Measurements from ENCODE around the gene CA7. TPM values are rescaled to one million over a fixed set of nuclear protein-coding genes. Genes with fewer than 3 reads are reported as not detected.

CA7 gene
- total RNA-seq, 4 donors from 2014 or later: 0.19 TPM; not detected in 3

DNA sequence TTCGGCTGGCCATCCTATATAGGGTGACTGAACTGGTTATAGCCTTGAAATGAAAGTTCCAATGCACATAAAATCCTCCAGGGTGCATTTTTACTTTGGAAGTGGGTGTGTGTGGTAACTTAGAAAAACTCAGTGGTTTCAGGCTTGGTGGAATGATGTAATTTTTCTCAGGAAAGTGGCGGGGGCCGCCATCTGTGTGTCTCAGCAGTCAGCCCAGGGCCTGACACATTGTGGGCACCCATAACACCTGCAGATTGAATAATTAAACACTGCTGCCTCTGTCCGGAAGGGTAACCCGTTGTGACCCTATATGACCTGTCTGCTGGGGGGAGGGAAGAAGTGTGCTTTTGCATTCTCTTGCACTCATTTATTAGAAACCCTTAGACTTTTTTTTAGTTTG, 33.9 kb downstream of the CA7 start:
- H3K27me3 ChIP-seq: no peaks in the 10 kb centered on the region
- H3K36me3 ChIP-seq: no peaks in the 10 kb centered on the region
- no peak for TF ChIP-seq POLR2A (IDR thresholded peaks at IDR 0.05)
- TF ChIP-seq, protein P1, sequence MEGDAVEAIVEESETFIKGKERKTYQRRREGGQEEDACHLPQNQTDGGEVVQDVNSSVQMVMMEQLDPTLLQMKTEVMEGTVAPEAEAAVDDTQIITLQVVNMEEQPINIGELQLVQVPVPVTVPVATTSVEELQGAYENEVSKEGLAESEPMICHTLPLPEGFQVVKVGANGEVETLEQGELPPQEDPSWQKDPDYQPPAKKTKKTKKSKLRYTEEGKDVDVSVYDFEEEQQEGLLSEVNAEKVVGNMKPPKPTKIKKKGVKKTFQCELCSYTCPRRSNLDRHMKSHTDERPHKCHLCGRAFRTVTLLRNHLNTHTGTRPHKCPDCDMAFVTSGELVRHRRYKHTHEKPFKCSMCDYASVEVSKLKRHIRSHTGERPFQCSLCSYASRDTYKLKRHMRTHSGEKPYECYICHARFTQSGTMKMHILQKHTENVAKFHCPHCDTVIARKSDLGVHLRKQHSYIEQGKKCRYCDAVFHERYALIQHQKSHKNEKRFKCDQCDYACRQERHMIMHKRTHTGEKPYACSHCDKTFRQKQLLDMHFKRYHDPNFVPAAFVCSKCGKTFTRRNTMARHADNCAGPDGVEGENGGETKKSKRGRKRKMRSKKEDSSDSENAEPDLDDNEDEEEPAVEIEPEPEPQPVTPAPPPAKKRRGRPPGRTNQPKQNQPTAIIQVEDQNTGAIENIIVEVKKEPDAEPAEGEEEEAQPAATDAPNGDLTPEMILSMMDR (IDR thresholded peaks at IDR 0.05 in 4 of 5, conservative IDR thresholded peaks at IDR 0.05 in 1 of 5): no peak
- intact Hi-C loops (cut with DNase I; ENCODE audit: low total_unique reads) (loop anchor here (10.0 kb wide), 1 partner anchor 393 kb away; no protein-coding TSS in a partner anchor), in situ Hi-C loops (cut with MboI; ENCODE audit: low sequenced_read_pairs in 4 of 4) (no loop called here)
- DNase-seq: no peak
- H3K4me3 ChIP-seq: no peak overlapping the region
- ATAC-seq: no peak
- H3K9me3 ChIP-seq: no peaks in the 10 kb centered on the region
- peaks cover 9% of the 10 kb centered on the region in 2 donors for H3K4me1 ChIP-seq
- no peak overlapping the region for H3K27ac ChIP-seq

DNA sequence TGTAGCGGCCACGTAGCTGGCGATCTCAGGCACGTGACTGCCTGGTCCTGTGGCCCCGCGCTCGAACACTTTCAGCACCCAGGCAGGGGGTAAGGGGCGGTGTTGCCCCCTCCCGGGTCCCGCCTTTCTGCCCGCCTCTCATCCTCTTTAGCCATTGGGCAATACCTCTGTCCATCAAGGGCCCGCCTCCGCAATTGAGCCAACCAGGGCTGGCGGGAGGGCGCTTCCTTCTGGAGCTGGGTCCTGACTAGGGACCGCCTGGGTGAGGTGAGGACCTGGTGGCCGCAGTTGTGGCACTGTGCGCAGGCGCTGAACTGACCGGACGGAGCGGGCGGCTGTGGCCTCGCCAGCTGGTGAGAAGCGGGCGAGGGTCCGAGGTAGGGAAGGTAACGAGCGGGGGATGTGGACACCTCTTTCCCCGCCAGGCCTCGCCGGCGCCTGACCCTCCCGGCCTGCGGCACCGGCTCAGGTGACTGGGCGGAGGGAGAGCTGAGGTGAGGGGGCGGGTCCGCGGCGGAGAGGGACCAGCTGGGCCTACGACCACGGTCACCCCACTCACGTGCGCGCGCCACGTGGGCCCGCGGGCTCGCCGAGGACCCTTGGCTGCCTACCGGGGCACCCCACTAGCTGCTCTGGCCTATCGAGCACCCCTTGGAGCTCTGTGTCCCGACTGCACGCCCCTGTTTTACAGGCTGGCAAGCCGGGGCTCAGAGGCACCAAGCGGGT, 36.2 kb downstream of the CA7 start, which contains the start of gene PDP2:
PDP2 (plus strand) TSS at position 228 of the 726 bp plus-strand sequence. CDS start 3,770 bp downstream, outside the sequence.
- in situ Hi-C loops (cut with MboI; ENCODE audit: low sequenced_read_pairs in 4 of 4) (no loop called here), intact Hi-C loops (cut with DNase I; ENCODE audit: low total_unique reads) (no loop called here)
- peak; percentile 95 to 96 for ATAC-seq
- DNase-seq: peak; percentile 97
- TF ChIP-seq, protein P1 (IDR thresholded peaks at IDR 0.05 in 4 of 5, conservative IDR thresholded peaks at IDR 0.05 in 1 of 5): no peak
- TF ChIP-seq POLR2A (IDR thresholded peaks at IDR 0.05): peak; percentile 81 to 90
- peaks cover 9% of the 10 kb centered on the region in 2 donors for H3K4me1 ChIP-seq
- no peaks in the 10 kb centered on the region for H3K9me3 ChIP-seq
- H3K27me3 ChIP-seq: no peaks in the 10 kb centered on the region
- peaks cover 0 to 13% of the 10 kb centered on the region in 2 donors for H3K36me3 ChIP-seq
- H3K4me3 ChIP-seq: peak within 1 kb of the TSS; percentile 68 to 94 (median 86)
- peak within 1 kb of the TSS; percentile 78 to 87 (median 80) for H3K27ac ChIP-seq

DNA sequence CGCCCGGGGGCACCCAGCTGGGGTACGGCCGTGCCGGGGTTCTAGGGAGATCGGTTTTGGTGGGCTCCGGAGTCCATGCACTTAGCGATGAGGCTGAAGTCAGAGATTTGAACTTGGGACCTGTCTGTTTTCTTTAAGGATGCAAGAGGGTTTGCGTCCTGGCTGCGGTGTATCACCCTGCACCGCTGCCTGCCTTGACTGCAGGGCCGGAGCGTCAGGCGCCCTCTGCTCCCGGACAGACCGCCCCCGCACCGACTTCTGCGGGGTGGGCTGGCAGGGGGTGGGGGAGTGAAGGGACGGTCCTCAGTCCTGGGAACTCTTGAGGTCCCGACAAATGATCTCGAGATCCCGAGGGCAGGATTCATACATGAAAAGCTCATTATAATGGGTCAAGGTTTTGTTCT, 36.8 kb downstream of the CA7 start:
- H3K4me3 ChIP-seq: peak overlapping the region; percentile 68 to 94 (median 86)
- H3K4me1 ChIP-seq: peaks cover 9% of the 10 kb centered on the region in 2 donors
- in situ Hi-C loops (cut with MboI; ENCODE audit: low sequenced_read_pairs in 4 of 4) (no loop called here), intact Hi-C loops (cut with DNase I; ENCODE audit: low total_unique reads) (no loop called here)
- peak overlapping the region; percentile 78 to 87 (median 80) for H3K27ac ChIP-seq
- TF ChIP-seq, protein P1 (IDR thresholded peaks at IDR 0.05 in 4 of 5, conservative IDR thresholded peaks at IDR 0.05 in 1 of 5): no peak
- TF ChIP-seq POLR2A (IDR thresholded peaks at IDR 0.05): no peak
- DNase-seq: no peak
- peak; percentile 3 to 7 for ATAC-seq
- H3K36me3 ChIP-seq: peaks cover 0 to 15% of the 10 kb centered on the region in 2 donors
- no peaks in the 10 kb centered on the region for H3K27me3 ChIP-seq
- no peaks in the 10 kb centered on the region for H3K9me3 ChIP-seq

DNA sequence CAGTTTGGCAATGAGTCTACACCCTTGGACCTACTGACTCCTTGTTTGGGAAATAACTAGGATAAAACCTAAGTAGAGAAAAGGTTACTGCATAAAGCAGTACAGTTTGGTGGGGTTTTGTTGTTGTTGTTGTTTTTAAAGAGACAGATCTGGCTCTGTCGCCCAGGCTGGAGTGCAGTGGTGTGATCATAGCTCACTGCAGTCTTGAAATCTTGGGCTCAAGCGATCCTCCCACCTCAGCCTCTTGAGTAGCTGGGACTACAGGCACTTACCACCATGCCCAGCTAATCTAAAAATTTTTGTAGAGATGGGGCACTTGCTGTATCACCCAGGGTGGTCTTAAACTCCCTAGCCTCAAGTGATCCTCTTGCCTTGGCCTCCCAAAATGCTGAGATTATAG, 37.3 kb downstream of the CA7 start:
- Histone ChIP-seq H3K27me3 (no peaks in the 10 kb centered on the region), H3K9me3 (no peaks in the 10 kb centered on the region), H3K4me3 (peak overlapping the region in 3 of 4 donors; percentile 68 to 94 (median 86)), H3K36me3 (peaks cover 0 to 15% of the 10 kb centered on the region in 2 donors), H3K27ac (peak overlapping the region; percentile 78 to 87 (median 80)), H3K4me1 (peaks cover 9% of the 10 kb centered on the region in 2 donors)
- no peak for TF ChIP-seq POLR2A (IDR thresholded peaks at IDR 0.05)
- TF ChIP-seq, protein P1 (IDR thresholded peaks at IDR 0.05 in 4 of 5, conservative IDR thresholded peaks at IDR 0.05 in 1 of 5): no peak
- in situ Hi-C loops (cut with MboI; ENCODE audit: low sequenced_read_pairs in 4 of 4): no loop called here
- intact Hi-C loops (cut with DNase I; ENCODE audit: low total_unique reads): no loop called here
- ATAC-seq (no peak), DNase-seq (no peak)

All from gastrocnemius medialis (tissue), 4 donors.